Upper lobe of left lung (tissue), 6 donors: ENCODE measurements around the gene NPIPB12. TPM values are rescaled to one million over a fixed set of nuclear protein-coding genes. Genes with fewer than 3 reads are reported as not detected.
"Not testable (repeated sequence)": the region's sequence is repeated elsewhere in the genome, so short reads cannot be mapped to it uniquely, and the experiment has no call there.

Experiments used
- ATAC-seq, 2 donors: fragments of 200-7000 bp; cut with Tn5 transposase; one replicate each; pipeline ENCODE4 v1.9.1; 2022; ENCODE audit warnings: mild to moderate bottlenecking in 2 of 2, moderate library complexity in 2 of 2; ENCODE audit not compliant: low FRiP score in 2 of 2
- DNase-seq, 2 donors: peaks; one replicate each; pipeline ENCODE4 v3.0.0-alpha.2; 2019 to 2020
- H3K27ac ChIP-seq, 4 donors: fragments of 200-600 bp; sonication (generic); one replicate each; pipeline ENCODE4 v1.5.1; 2016 to 2019
- H3K27me3 ChIP-seq, 4 donors: fragments of 200-600 bp; sonication (generic); one replicate each; pipeline ENCODE4 v1.5.1; 2017 to 2019
- H3K36me3 ChIP-seq, 4 donors: fragments of 200-600 bp; sonication (generic); one replicate each; pipeline ENCODE4 v1.5.1; 2016 to 2019
- H3K4me1 ChIP-seq, 4 donors: fragments of 200-600 bp; sonication (generic); one replicate each; pipeline ENCODE4 v1.5.1; 2018 to 2019
- H3K4me3 ChIP-seq, 4 donors: fragments of 200-600 bp; sonication (generic); one replicate each; pipeline ENCODE4 v1.5.1; 2017 to 2019; ENCODE audit warnings: mild to moderate bottlenecking in 2 of 4, moderate library complexity in 1 of 4
- H3K9me3 ChIP-seq, 4 donors: fragments of 200-600 bp; sonication (generic); one replicate each; pipeline ENCODE4 v1.5.1; 2018 to 2019
- WGBS, 2 donors: methylation state at CpG; one replicate each; pipeline ENCODE4 v1.1.5; 2017 to 2018; 5-methylcytosine and 5-hydroxymethylcytosine counted together
- total RNA-seq, 6 donors: library from RNA; depleted of rRNA in 4 of 6; stranded (reverse); fragments of >200 nt in 4 of 6; gene quantifications; one replicate each; pipeline versions ENCODE4 v1.1.0 to v1.2.1, GENCODE V29; 2016 to 2021
- donor health status: DM: no; HTN: no; CAD: no; lungs with moderate emphysema.
- donor health status: DM: no; HTN: yes; CAD: no; lungs with severe emphysema.

The NPIPB12 gene
- 100 to 1,000 TPM in 2 of 6 donors, 10 to 100 TPM in 4; 29.2 to 444 (median 50.9) TPM for total RNA-seq

GRCh38 chr16:29506308-29506707 lies at the start of gene NPIPB12:
Gene NPIPB12 (minus strand): TSS chr16:29506408.
- ATAC-seq, H3K9me3 ChIP-seq, H3K27ac ChIP-seq, DNase-seq, H3K36me3 ChIP-seq, H3K27me3 ChIP-seq, H3K4me3 ChIP-seq, H3K4me1 ChIP-seq: not testable (repeated sequence)
- no CpG with 5 or more reads among the region's 6 CpGs for WGBS, 2 donors

GRCh38 chr16:29521520-29521919 lies 15.3 kb upstream of the NPIPB12 start:
- ATAC-seq, DNase-seq, H3K27me3 ChIP-seq, H3K4me3 ChIP-seq, H3K36me3 ChIP-seq, H3K4me1 ChIP-seq, H3K27ac ChIP-seq, H3K9me3 ChIP-seq: not testable (repeated sequence)
- WGBS, 2 donors = no CpG with 5 or more reads among the region's 5 CpGs

- not testable (repeated sequence) for H3K27ac ChIP-seq, H3K27me3 ChIP-seq, H3K4me3 ChIP-seq, H3K36me3 ChIP-seq, ATAC-seq, H3K9me3 ChIP-seq, H3K4me1 ChIP-seq
- peak in 1 of 2 donors; percentile 39 for DNase-seq
- WGBS, 2 donors = 88% methylated on average over 5 of the region's 12 CpGs; no CpG with 5 or more reads in 1 of the 2 donors
Measured at GRCh38 chr16:29482276-29482675, 23.9 kb downstream of the NPIPB12 start.

- not testable (repeated sequence) for ATAC-seq, H3K27ac ChIP-seq, DNase-seq, H3K36me3 ChIP-seq, H3K4me1 ChIP-seq, H3K9me3 ChIP-seq, H3K4me3 ChIP-seq, H3K27me3 ChIP-seq
- WGBS, 2 donors = no CpG with 5 or more reads among the region's 4 CpGs
Measured at GRCh38 chr16:29472065-29472464, 34.1 kb downstream of the NPIPB12 start.

- Histone ChIP-seq H3K27ac (peak overlapping the region in 3 of 4 donors; percentile 30 to 74 (median 67)), H3K4me3 (peak overlapping the region in 2 of 4 donors; percentile 21 to 34)
- peak; percentile 88 to 95 for ATAC-seq
- H3K9me3 ChIP-seq, H3K36me3 ChIP-seq, H3K27me3 ChIP-seq, H3K4me1 ChIP-seq: not testable (repeated sequence)
- DNase-seq = peak in 1 of 2 donors; percentile 53
- WGBS, 2 donors = 0 to 11% methylated on average over 2 to 4 of the region's 6 CpGs
Measured at GRCh38 chr16:29469660-29470059, 36.5 kb downstream of the NPIPB12 start.

- not testable (repeated sequence) for H3K4me3 ChIP-seq, H3K27ac ChIP-seq, DNase-seq, H3K4me1 ChIP-seq, H3K9me3 ChIP-seq, H3K36me3 ChIP-seq, H3K27me3 ChIP-seq
- ATAC-seq = peak in 1 of 2 donors; percentile 50
- WGBS, 2 donors = no CpG with 5 or more reads among the region's 10 CpGs
Measured at GRCh38 chr16:29467654-29468366, 38.4 kb downstream of the NPIPB12 start.

GRCh38 chr16:29466904-29467303 lies 39.3 kb downstream of the NPIPB12 start:
- ATAC-seq = peak in 1 of 2 donors; percentile 32
- not testable (repeated sequence) for H3K27ac ChIP-seq, H3K4me3 ChIP-seq, H3K9me3 ChIP-seq, H3K36me3 ChIP-seq, H3K4me1 ChIP-seq, H3K27me3 ChIP-seq, DNase-seq
- no CpG with 5 or more reads among the region's 33 CpGs for WGBS, 2 donors

GRCh38 chr16:29465985-29466824 lies 40.0 kb downstream of the NPIPB12 start:
- not testable (repeated sequence) for H3K9me3 ChIP-seq, DNase-seq, H3K36me3 ChIP-seq, H3K27ac ChIP-seq, H3K4me1 ChIP-seq, H3K4me3 ChIP-seq, H3K27me3 ChIP-seq
- peak; percentile 52 to 65 for ATAC-seq
- WGBS, 2 donors = no CpG with 5 or more reads among the region's 57 CpGs

- not testable (repeated sequence) for H3K4me3 ChIP-seq, H3K27ac ChIP-seq, H3K9me3 ChIP-seq, H3K4me1 ChIP-seq, H3K27me3 ChIP-seq, DNase-seq, ATAC-seq, H3K36me3 ChIP-seq
- WGBS, 2 donors = no CpG with 5 or more reads among the region's 9 CpGs
Measured at GRCh38 chr16:29460647-29461030, 45.6 kb downstream of the NPIPB12 start.

GRCh38 chr16:29459706-29460646 lies 46.2 kb downstream of the NPIPB12 start, which contains the start of gene SULT1A4:
Gene SULT1A4 (plus strand): TSS chr16:29459913. CDS start chr16:29461386, 1,473 bp downstream.
- H3K4me3 ChIP-seq, H3K27me3 ChIP-seq, H3K4me1 ChIP-seq, H3K36me3 ChIP-seq, H3K9me3 ChIP-seq, DNase-seq, H3K27ac ChIP-seq: not testable (repeated sequence)
- peak; percentile 60 to 69 for ATAC-seq
- no CpG with 5 or more reads among the region's 13 CpGs for WGBS, 2 donors

- H3K27ac ChIP-seq, ATAC-seq, H3K27me3 ChIP-seq, H3K4me3 ChIP-seq, H3K36me3 ChIP-seq, H3K4me1 ChIP-seq, H3K9me3 ChIP-seq: not testable (repeated sequence)
- WGBS, 2 donors = no CpG with 5 or more reads among the region's 2 CpGs
- DNase-seq = peak in 1 of 2 donors; percentile 1
Measured at GRCh38 chr16:29457660-29458059, 48.5 kb downstream of the NPIPB12 start.

GRCh38 chr16:29454828-29455227 lies 51.4 kb downstream of the NPIPB12 start:
- H3K36me3 ChIP-seq, DNase-seq, H3K27me3 ChIP-seq, H3K27ac ChIP-seq, H3K4me1 ChIP-seq, H3K9me3 ChIP-seq, H3K4me3 ChIP-seq: not testable (repeated sequence)
- no CpG with 5 or more reads among the region's 29 CpGs for WGBS, 2 donors
- peak; percentile 92 to 94 for ATAC-seq
